OCI-LY1 (cell line): ENCODE results near the gene KRTAP16-1.

Source experiments
- H2AFZ ChIP-seq: fragments of 200-600 bp; sonication (generic), shearing (Covaris generic); 2 replicates; pipeline ENCODE4 v1.6.0; 2014; ENCODE audit warnings: antibody characterized with exemption, mild to moderate bottlenecking, low read length
- H3F3A ChIP-seq: fragments of 200-600 bp; sonication (generic), shearing (Covaris generic); 2 replicates; pipeline ENCODE4 v1.6.0; 2014; ENCODE audit warnings: mild to moderate bottlenecking, antibody characterized with exemption, low read length, moderate library complexity; ENCODE audit not compliant: insufficient read depth
- H3K27ac ChIP-seq: fragments of 200-600 bp; sonication (generic); 2 replicates; pipeline ENCODE4 v1.5.1; 2014; ENCODE audit warnings: low read length, mixed run types, mild to moderate bottlenecking, low read depth; ENCODE audit not compliant: poor library complexity, severe bottlenecking
- H3K27me3 ChIP-seq: fragments of 200-600 bp; sonication (generic); 2 replicates; pipeline ENCODE4 v1.6.0; 2014; ENCODE audit warnings: antibody characterized with exemption, mild to moderate bottlenecking, low read length, moderate library complexity; ENCODE audit not compliant: insufficient read depth
- H3K36me3 ChIP-seq: fragments of 200-600 bp; sonication (generic); 2 replicates; pipeline ENCODE4 v1.6.1; 2014; ENCODE audit warnings: mild to moderate bottlenecking, antibody characterized with exemption, low read length, moderate library complexity, mixed read lengths; ENCODE audit not compliant: insufficient read depth
- H3K4me1 ChIP-seq: fragments of 200-600 bp; sonication (generic); 2 replicates; pipeline ENCODE4 v1.5.1; 2014; ENCODE audit warnings: mild to moderate bottlenecking, low read length, moderate library complexity; ENCODE audit not compliant: insufficient read depth, severe bottlenecking
- H3K4me2 ChIP-seq: fragments of 200-600 bp; sonication (generic), shearing (Covaris generic); 2 replicates; pipeline ENCODE4 v1.6.1; 2014; ENCODE audit warnings: low read length
- H3K4me3 ChIP-seq: fragments of 200-600 bp; sonication (generic); 2 replicates; pipeline ENCODE4 v1.5.1; 2014; ENCODE audit warnings: low read length, low read depth, mild to moderate bottlenecking, mixed read lengths; ENCODE audit not compliant: poor library complexity, severe bottlenecking
- H3K79me2 ChIP-seq: fragments of 200-600 bp; shearing (Covaris generic); 2 replicates; pipeline ENCODE4 v1.6.1; 2016; ENCODE audit warnings: mixed run types, low read length, mixed read lengths; ENCODE audit not compliant: insufficient read depth
- H3K9ac ChIP-seq: fragments of 200-600 bp; sonication (generic), shearing (Covaris generic); 2 replicates; pipeline ENCODE4 v1.6.1; 2014; ENCODE audit warnings: mild to moderate bottlenecking, low read length, mixed read lengths
- H3K9me2 ChIP-seq: fragments of 200-600 bp; sonication (generic), shearing (Covaris generic); 2 replicates; pipeline ENCODE4 v1.6.1; 2014; ENCODE audit warnings: low read depth, mild to moderate bottlenecking, low read length, mixed read lengths
- H3K9me3 ChIP-seq: fragments of 200-600 bp; shearing (Covaris generic); 2 replicates; pipeline ENCODE4 v1.6.1; 2014; ENCODE audit warnings: low read length, mixed read lengths
- H4K20me1 ChIP-seq: fragments of 200-600 bp; sonication (generic), shearing (Covaris generic); 2 replicates; pipeline ENCODE4 v1.6.0; 2016; ENCODE audit warnings: mild to moderate bottlenecking, low read length; ENCODE audit not compliant: insufficient read depth
- EZH2 ChIP-seq: fragments of 200-600 bp; sonication (generic), shearing (Covaris generic); IDR thresholded peaks from 2 replicates; pipeline ENCODE4 v1.8.0; 2017; ENCODE audit warnings: borderline replicate concordance, mixed run types, mild to moderate bottlenecking, antibody characterized with exemption, low read length, moderate library complexity, mixed read lengths
- TF ChIP-seq, protein P1 (sequence below): fragments of 200-600 bp; sonication (generic), shearing (Covaris generic); IDR thresholded peaks from 2 replicates; pipeline ENCODE4 v1.5.1; 2017; ENCODE audit warnings: mild to moderate bottlenecking, antibody characterized with exemption, low read length, moderate library complexity, mixed read lengths

The KRTAP16-1 gene

DNA sequence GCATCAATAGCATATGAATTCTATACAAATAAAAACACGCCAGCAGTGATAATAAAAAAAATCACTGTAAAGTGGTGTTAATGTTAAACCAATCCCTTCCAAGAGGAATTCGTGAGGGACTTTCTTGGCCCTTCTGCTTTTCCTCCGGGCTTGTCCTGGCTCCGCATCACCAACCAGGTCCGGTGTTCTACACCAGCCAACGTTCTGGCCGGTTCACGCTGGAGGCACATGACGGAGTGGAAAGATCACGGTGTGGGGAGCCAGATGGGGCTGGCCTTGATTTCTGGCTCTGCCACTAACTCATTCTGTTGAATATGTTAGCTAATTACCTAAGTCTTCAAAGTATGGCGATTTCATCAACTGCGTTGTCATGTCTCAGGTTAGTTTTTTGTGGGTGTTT lies 5.0 kb downstream of the KRTAP16-1 start:
- no peak overlapping the region for H3K4me2 ChIP-seq
- no peak for TF ChIP-seq EZH2
- TF ChIP-seq, protein P1, sequence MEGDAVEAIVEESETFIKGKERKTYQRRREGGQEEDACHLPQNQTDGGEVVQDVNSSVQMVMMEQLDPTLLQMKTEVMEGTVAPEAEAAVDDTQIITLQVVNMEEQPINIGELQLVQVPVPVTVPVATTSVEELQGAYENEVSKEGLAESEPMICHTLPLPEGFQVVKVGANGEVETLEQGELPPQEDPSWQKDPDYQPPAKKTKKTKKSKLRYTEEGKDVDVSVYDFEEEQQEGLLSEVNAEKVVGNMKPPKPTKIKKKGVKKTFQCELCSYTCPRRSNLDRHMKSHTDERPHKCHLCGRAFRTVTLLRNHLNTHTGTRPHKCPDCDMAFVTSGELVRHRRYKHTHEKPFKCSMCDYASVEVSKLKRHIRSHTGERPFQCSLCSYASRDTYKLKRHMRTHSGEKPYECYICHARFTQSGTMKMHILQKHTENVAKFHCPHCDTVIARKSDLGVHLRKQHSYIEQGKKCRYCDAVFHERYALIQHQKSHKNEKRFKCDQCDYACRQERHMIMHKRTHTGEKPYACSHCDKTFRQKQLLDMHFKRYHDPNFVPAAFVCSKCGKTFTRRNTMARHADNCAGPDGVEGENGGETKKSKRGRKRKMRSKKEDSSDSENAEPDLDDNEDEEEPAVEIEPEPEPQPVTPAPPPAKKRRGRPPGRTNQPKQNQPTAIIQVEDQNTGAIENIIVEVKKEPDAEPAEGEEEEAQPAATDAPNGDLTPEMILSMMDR = no peak
- H3K36me3 ChIP-seq = no peaks in the 10 kb centered on the region
- peaks cover 12% of the 10 kb centered on the region for H3K4me1 ChIP-seq
- H2AFZ ChIP-seq = no peak overlapping the region
- no peaks in the 10 kb centered on the region for H4K20me1 ChIP-seq
- H3K9me3 ChIP-seq = no peaks in the 10 kb centered on the region
- H3K27ac ChIP-seq = no peak overlapping the region
- H3K79me2 ChIP-seq = no peaks in the 10 kb centered on the region
- H3K27me3 ChIP-seq = no peaks in the 10 kb centered on the region
- no peak overlapping the region for H3K9ac ChIP-seq
- H3F3A ChIP-seq = no peaks in the 10 kb centered on the region
- no peak overlapping the region for H3K4me3 ChIP-seq
- H3K9me2 ChIP-seq = no peaks in the 10 kb centered on the region

DNA sequence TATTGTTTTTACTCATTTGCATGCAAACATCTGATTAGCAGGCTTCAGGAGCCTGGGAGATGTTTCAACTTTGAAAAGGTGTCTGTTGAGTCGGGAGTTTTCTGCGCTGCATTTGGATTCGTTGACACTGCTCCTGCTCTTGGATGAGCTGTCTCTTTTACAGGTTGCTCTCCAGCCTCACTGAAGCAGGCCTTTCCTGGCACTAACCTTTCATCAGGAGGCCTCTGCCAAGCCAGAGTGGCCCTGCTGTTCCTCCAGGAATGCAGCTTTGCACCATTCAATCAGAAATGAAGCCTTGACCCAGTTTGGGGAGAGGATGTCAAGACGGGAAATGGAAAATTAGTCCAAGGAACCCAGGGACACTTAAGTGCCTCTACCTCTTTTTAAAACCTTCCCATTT lies 6.1 kb downstream of the KRTAP16-1 start:
- no peak overlapping the region for H3K9ac ChIP-seq
- H3K79me2 ChIP-seq = no peaks in the 10 kb centered on the region
- no peaks in the 10 kb centered on the region for H3K27me3 ChIP-seq
- H3K4me1 ChIP-seq = peaks cover 1% of the 10 kb centered on the region
- H3K4me3 ChIP-seq = no peak overlapping the region
- H4K20me1 ChIP-seq = no peaks in the 10 kb centered on the region
- H3K36me3 ChIP-seq = no peaks in the 10 kb centered on the region
- no peaks in the 10 kb centered on the region for H3K9me3 ChIP-seq
- no peaks in the 10 kb centered on the region for H3K9me2 ChIP-seq
- no peaks in the 10 kb centered on the region for H3F3A ChIP-seq
- H3K4me2 ChIP-seq = no peak overlapping the region
- no peak overlapping the region for H3K27ac ChIP-seq
- H2AFZ ChIP-seq = no peak overlapping the region
- TF ChIP-seq EZH2 = no peak
- TF ChIP-seq, protein P1 = no peak

DNA sequence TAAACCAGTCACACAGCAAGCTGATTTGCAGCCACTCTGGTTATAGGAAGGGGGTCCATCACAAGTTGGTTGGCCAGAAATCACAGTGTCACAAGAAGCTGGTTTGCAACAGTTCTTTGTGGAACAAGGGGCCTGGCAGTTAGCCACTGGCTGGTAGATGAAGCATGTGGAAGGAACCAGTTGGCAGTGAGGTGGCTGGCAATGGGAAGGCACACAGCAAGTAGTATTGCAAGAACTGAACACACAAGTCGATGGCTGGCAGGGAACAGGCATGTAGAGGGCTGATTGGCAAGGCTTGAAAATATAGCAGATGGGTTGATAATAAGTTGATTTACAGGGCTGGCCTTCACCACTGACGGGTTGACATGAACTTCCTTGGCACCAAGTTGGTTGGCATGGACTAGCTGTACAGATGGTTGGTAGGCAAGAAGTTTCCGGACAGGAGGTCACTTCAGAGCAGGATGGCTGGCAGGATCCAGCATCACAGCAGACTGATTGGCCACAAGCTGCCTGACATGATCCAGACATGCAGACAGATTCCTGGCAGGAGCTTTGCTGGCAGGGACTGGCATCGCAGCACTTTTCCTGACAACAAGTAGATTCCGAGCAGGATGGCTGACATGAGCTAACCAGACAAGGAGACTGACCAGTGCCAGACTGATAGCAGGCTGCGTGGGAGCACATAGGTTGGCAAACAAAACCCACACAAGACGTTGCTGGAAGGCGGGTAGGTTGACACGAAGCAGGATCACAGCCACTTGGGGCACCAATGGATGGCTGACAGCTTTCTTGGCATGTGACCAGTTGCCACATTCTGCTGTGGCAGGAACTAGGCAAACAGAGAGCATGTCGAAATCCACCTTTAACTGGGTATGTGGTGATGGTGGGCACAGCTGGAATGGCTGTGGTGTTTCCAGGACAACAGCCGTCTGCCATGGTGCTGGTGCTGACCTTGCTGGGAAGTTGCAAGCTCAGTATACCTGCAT lies 6.9 kb downstream of the KRTAP16-1 start, which contains the start of gene KRTAP29-1:
TSS of gene KRTAP29-1 (minus strand) at position 936 of the 986 bp plus-strand sequence. CDS start at position 936, 0 bp downstream.
- Histone ChIP-seq H3K9me3 (no peaks in the 10 kb centered on the region), H3F3A (no peaks in the 10 kb centered on the region), H4K20me1 (no peaks in the 10 kb centered on the region), H3K4me3 (no peak within 1 kb of the TSS), H3K27ac (no peak within 1 kb of the TSS), H3K4me1 (no peaks in the 10 kb centered on the region), H3K9me2 (no peaks in the 10 kb centered on the region), H3K79me2 (no peaks in the 10 kb centered on the region), H3K4me2 (no peak within 1 kb of the TSS), H3K27me3 (no peaks in the 10 kb centered on the region), H3K36me3 (no peaks in the 10 kb centered on the region), H2AFZ (no peak within 1 kb of the TSS), H3K9ac (no peak within 1 kb of the TSS)
- no peak for TF ChIP-seq EZH2
- TF ChIP-seq, protein P1 = no peak
